HCT116 (cell line): ENCODE results near the gene C11orf21. TPM values are rescaled to one million over a fixed set of nuclear protein-coding genes. Genes with fewer than 3 reads are reported as not detected.

Experiments
- ATAC-seq: fragments of 200-7000 bp; cut with Tn5 transposase; 2 replicates; pipeline ENCODE4 v1.9.1; 2020; ENCODE audit warnings: mild to moderate bottlenecking, moderate library complexity
- BruUV-seq: library from RNA; stranded (reverse); fragments of 400-500 nt; replicated peaks from 2 replicates; lab custom pipeline; 2021; lab: Mats Ljungman, UMichigan
- CTCF ChIA-PET: fragments of 300-600 bp; sonication (Branson Sonifier 250); formaldehyde crosslinking; loops from one replicate; lab custom pipeline; 2021; ENCODE audit warnings: antibody characterized with exemption; lab: Charles Lee
- POLR2A ChIA-PET: fragments of 300-600, 350-600 bp; sonication (Branson Sonifier 250); formaldehyde crosslinking; loops from one replicate; lab custom pipeline; 2021; ENCODE audit warnings: antibody characterized with exemption; lab: Charles Lee
- RAD21 ChIA-PET, 2 experiments: fragments of 300-600 bp; sonication (Branson Sonifier 250); formaldehyde crosslinking; loops; one replicate each; lab custom pipeline; 2023; ENCODE audit warnings: low total read pairs in 2 of 2; ENCODE audit not compliant: uncharacterized antibody in 2 of 2, unreplicated experiment in 2 of 2, low non-redundant PET in 1 of 2; lab: Charles Lee
- DNase-seq: peaks from one replicate; pipeline ENCODE4 v3.0.0-alpha.2; 2010; ENCODE audit warnings: low read depth, low spot score
- H2AFZ ChIP-seq: fragments of 200-600 bp; shearing (Covaris generic), sonication (generic); 2 replicates; pipeline ENCODE4 v1.6.1; 2017; ENCODE audit warnings: low read depth, mixed run types, mixed read lengths, antibody characterized with exemption, low read length; ENCODE audit not compliant: poor library complexity, severe bottlenecking
- H3K27ac ChIP-seq: 2 replicates; pipeline ENCODE4 v1.5.1; 2012; ENCODE audit warnings: low read depth, low read length
- H3K27me3 ChIP-seq: fragments of 200-600 bp; sonication (generic); 2 replicates; pipeline ENCODE4 v1.6.1; 2016; ENCODE audit warnings: mixed run types, low read length, mixed read lengths; ENCODE audit not compliant: insufficient read depth
- H3K36me3 ChIP-seq, 2 experiments: fragments of 200-500 bp in 1 of 2; fragments of 200-600 bp in 1 of 2; sonication (Bioruptor generic) in 1 of 2; sonication (generic) in 1 of 2; 2 replicates each; pipeline versions ENCODE4 v1.5.1 to v1.6.1; 2014 to 2016; ENCODE audit warnings: low read length in 2 of 2, inconsistent platforms in 1 of 2, mixed read lengths in 1 of 2, mixed run types in 1 of 2; ENCODE audit not compliant: insufficient read depth in 2 of 2, control insufficient read depth in 1 of 2
- H3K4me1 ChIP-seq, 2 experiments: fragments of 200-600 bp in 1 of 2; sonication (generic) in 1 of 2; 2 replicates each; pipeline versions ENCODE4 v1.5.1 to v1.6.1; 2012 to 2017; ENCODE audit warnings: low read length in 2 of 2, inconsistent platforms in 1 of 2, mild to moderate bottlenecking in 1 of 2, mixed read lengths in 1 of 2, mixed run types in 1 of 2, moderate library complexity in 1 of 2; ENCODE audit not compliant: insufficient read depth in 2 of 2, control insufficient read depth in 1 of 2
- H3K4me2 ChIP-seq: fragments of 200-600 bp; sonication (generic); 2 replicates; pipeline ENCODE4 v1.6.1; 2017; ENCODE audit warnings: mixed run types, low read length, mixed read lengths
- H3K4me3 ChIP-seq, 2 experiments: fragments of 200-600 bp in 1 of 2; sonication (generic) in 1 of 2; replicated peaks in 1 of 2; 2 replicates each; pipeline ENCODE4 v1.5.1; 2011 to 2016; ENCODE audit warnings: low read length in 2 of 2, control low read depth in 1 of 2, low read depth in 1 of 2, mild to moderate bottlenecking in 1 of 2, mixed read lengths in 1 of 2, mixed run types in 1 of 2
- H3K79me2 ChIP-seq: fragments of 200-600 bp; sonication (generic); 2 replicates; pipeline ENCODE4 v1.6.1; 2017; ENCODE audit warnings: mild to moderate bottlenecking, mixed run types, low read length, moderate library complexity, mixed read lengths; ENCODE audit not compliant: insufficient read depth
- H3K9ac ChIP-seq: fragments of 200-600 bp; sonication (generic); 2 replicates; pipeline ENCODE4 v1.6.1; 2016; ENCODE audit warnings: low read length, mixed read lengths
- H3K9me2 ChIP-seq: fragments of 200-600 bp; sonication (generic), shearing (Covaris generic); 2 replicates; pipeline ENCODE4 v1.6.1; 2017; ENCODE audit warnings: mixed run types, mild to moderate bottlenecking, moderate library complexity; ENCODE audit not compliant: insufficient read depth
- H3K9me3 ChIP-seq, 2 experiments: fragments of 200-500 bp in 1 of 2; fragments of 200-600 bp in 1 of 2; sonication (Bioruptor generic) in 1 of 2; sonication (generic) in 1 of 2; 2 replicates each; pipeline ENCODE4 v1.6.1; 2014 to 2017; ENCODE audit warnings: low read length in 2 of 2, mixed read lengths in 2 of 2, inconsistent platforms in 1 of 2, low read depth in 1 of 2, mild to moderate bottlenecking in 1 of 2, mixed run types in 1 of 2, moderate library complexity in 1 of 2; ENCODE audit not compliant: control insufficient read depth in 1 of 2, insufficient read depth in 1 of 2
- H4K20me1 ChIP-seq: fragments of 200-600 bp; sonication (generic), shearing (Covaris generic); 2 replicates; pipeline ENCODE4 v1.6.1; 2017; ENCODE audit warnings: mixed run types, mild to moderate bottlenecking, moderate library complexity; ENCODE audit not compliant: insufficient read depth
- CTCF ChIP-seq, 3 experiments: fragments of 200-600 bp in 1 of 3; sonication (generic) in 1 of 3; IDR thresholded peaks in 2 of 3; conservative IDR thresholded peaks in 1 of 3; 2 replicates each; pipeline ENCODE4 v1.5.1; 2012 to 2017; ENCODE audit warnings: low read depth in 2 of 3, low read length in 2 of 3, antibody characterized with exemption in 1 of 3, borderline replicate concordance in 1 of 3, control low read depth in 1 of 3, mild to moderate bottlenecking in 1 of 3, mixed read lengths in 1 of 3, mixed run types in 1 of 3, moderate library complexity in 1 of 3; ENCODE audit not compliant: insufficient read depth in 1 of 3
- RAD21 ChIP-seq: IDR thresholded peaks from 2 replicates; pipeline ENCODE4 v1.6.1; 2012; ENCODE audit warnings: low read depth, mild to moderate bottlenecking
- SP1 ChIP-seq: IDR thresholded peaks from 2 replicates; pipeline ENCODE4 v1.6.1; 2012; ENCODE audit warnings: low read depth
- YY1 ChIP-seq: IDR thresholded peaks from 2 replicates; pipeline ENCODE4 v1.6.1; 2011; ENCODE audit warnings: low read length, low read depth, moderate library complexity, mild to moderate bottlenecking; ENCODE audit not compliant: insufficient replicate concordance; ENCODE audit errors: extremely low read depth
- intact Hi-C: fragments of 100-400 bp; cut with micrococcal nuclease; formaldehyde crosslinking; loops from 2 replicates; pipeline ENCODE4 v1.10.0; 2022
- total RNA-seq: library from RNA; stranded (reverse); gene quantifications from one replicate; pipeline ENCODE4 v1.2.1, GENCODE V29; 2021; ENCODE audit not compliant: unreplicated experiment

The C11orf21 gene
- total RNA-seq, 1 experiment from 2014 or later = not detected

DNA sequence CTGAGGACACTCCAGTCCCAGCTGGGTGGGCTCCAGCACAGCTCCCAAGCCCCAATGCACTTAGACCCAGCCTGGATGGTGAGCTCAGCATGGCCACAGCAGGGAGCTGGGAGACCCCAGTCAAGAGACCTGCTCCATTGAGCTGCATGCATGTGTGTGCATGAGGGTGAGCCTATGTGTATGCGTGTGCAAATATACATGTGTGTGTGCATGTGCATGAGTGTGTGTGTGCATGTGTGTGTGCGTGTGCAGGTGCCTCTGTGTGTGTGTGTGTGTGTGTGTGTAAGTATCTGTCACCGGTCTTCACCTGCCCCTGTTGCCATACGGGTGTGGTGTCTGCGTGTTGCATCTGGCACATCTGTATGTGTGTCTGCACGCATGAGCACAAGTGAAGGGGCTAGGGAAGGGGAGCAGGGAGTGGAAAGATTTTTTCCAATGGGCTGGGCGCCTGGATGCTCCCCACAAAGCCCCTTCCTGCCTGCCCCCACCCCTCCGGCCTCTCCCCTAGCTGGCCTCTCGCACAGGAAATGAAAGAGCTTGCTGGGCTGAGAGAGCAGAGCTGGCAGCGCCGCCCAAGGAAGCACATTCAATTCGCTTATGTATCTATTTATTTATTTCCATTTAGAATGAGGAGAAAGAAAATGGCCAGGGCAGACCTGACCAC lies 4.2 kb upstream of the C11orf21 start (continued):
- no peak for TF ChIP-seq SP1

- H3K9ac ChIP-seq = no peak overlapping the region
- intact Hi-C loops = loop anchor here (1.0 to 5.0 kb wide), 2 partner anchors 97 to 114 kb away; partner anchors contain the start of gene TSSC4
- BruUV-seq = no TSS peak
These were observed 3.5 kb upstream of the C11orf21 start for GRCh38 chr11:2305140-2305778.

More at GRCh38 chr11:2305140-2305778, 3.5 kb upstream of the C11orf21 start:
- RAD21 ChIA-PET = interaction anchor here (0.7 to 3.1 kb wide), 7 partner anchors 86 to 119 kb away, joined by 3 to 56 read pairs (median 4); partner anchors contain the start of gene TSSC4 (in 1 of the 2)
- ATAC-seq (peak; percentile 90), DNase-seq (no peak)
- Histone ChIP-seq H3K4me1 (no peaks in the 10 kb centered on the region), H3K4me2 (no peak overlapping the region), H3K27ac (no peak overlapping the region; the same call in 1 of the 2 replicates), H3K36me3 (no peaks in the 10 kb centered on the region), H3K79me2 (no peaks in the 10 kb centered on the region), H3K27me3 (no peaks in the 10 kb centered on the region), H3K9me2 (no peaks in the 10 kb centered on the region), H4K20me1 (no peaks in the 10 kb centered on the region), H2AFZ (no peak overlapping the region), H3K4me3 (no peak overlapping the region), H3K9me3 (no peaks in the 10 kb centered on the region)
- TF ChIP-seq CTCF (IDR thresholded peaks at IDR 0.05 in 2 of 3, conservative IDR thresholded peaks at IDR 0.05 in 1 of 3; ENCODE audit: borderline replicate concordance in 1 of 3, insufficient read depth in 1 of 3, low read depth in 2 of 3, low read length in 2 of 3) (peak; percentile 84 to 92 (median 90)), YY1 (no peak), RAD21 (peak; percentile 95)
- POLR2A ChIA-PET = interaction anchor here (1.7 kb wide), 1 partner anchor 115 kb away, joined by 5 read pairs; no protein-coding TSS in a partner anchor
- CTCF ChIA-PET = interaction anchor here (0.6 to 6.2 kb wide), 16 partner anchors 9 to 226 kb away, joined by 3 to 225 read pairs (median 4); partner anchors contain the start of genes CD81 and TSSC4
